Embryonic facial prominence (tissue), 1 donor: ENCODE data around the gene EP400.
"Not testable (repeated sequence)": the region's sequence is repeated elsewhere in the genome, so short reads cannot be mapped to it uniquely, and the experiment has no call there.

Experiments used
- DNase-seq: peaks from one replicate; pipeline ENCODE4 v3.0.0-alpha.2; 2016; ENCODE audit errors: extremely low spot score

Gene EP400

GRCh38 chr12:131948713-131949430 lies 870 bp upstream of the EP400 start:
- not testable (repeated sequence) for DNase-seq

DNA sequence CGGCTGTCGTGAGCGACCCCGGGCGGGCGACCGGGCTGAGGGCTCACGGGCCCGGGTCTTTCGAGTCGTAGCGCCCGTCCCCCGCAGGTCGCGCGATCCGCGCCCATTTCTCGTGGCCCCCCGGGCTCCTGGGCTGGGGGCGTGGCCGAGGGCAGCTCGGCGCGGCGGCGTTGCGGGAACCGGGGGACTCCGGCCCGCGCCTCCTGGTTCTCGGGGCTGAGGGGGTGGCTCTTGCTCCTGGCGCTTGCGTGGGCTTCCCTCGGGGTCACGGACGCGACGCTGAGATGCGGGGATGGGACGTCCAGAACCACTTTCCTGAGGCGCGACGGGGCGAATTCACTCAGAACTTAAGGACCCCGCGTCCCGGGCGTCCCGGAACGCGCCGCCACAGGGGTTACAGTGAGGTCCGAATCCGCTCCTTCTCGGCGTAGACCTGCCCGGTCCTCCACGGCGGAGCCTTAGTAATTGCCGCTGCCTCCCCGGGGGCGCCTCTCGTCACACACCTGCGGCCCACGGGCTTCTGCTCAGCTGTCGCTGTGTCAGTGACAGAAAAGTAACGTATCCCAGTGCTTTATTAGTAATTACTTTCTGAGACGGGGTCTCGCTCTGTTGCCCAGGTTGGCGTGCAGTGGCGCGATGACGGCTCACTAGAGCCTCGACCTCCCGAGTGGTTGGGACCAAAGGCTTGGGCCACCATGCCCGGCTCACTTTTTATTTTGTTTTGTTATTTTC lies 606 bp downstream of the EP400 start:
- DNase-seq: no peak

GRCh38 chr12:131953810-131954209 lies 4.1 kb downstream of the EP400 start:
- DNase-seq: not testable (repeated sequence)

DNA sequence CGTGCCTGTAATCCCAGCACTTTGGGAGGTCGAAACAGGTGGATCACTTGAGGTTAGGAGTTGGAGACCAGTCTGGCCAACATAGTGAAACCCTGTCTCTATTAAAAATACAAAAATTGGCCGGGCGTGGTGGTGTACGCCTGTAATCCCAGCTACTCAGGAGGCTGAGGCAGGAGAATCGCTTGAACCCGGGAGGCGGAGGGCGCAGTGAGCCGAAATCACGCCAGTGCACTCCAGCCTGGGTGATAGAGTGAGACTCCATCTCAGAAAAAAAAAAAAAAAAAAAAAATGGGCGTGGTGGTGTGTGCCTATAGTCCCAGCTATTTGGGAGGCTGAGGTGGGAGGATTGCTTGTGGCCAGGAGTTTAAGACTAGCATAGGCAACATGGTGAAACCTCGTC lies 4.7 kb downstream of the EP400 start:
- not testable (repeated sequence) for DNase-seq

GRCh38 chr12:131959116-131959515 lies 9.4 kb downstream of the EP400 start:
- no peak for DNase-seq

GRCh38 chr12:131959641-131960589 lies 10.2 kb downstream of the EP400 start:
- DNase-seq: no peak

GRCh38 chr12:131960590-131961325 lies 11.0 kb downstream of the EP400 start:
- not testable (repeated sequence) for DNase-seq

GRCh38 chr12:131961328-131961727 lies 11.6 kb downstream of the EP400 start:
- DNase-seq: not testable (repeated sequence)

DNA sequence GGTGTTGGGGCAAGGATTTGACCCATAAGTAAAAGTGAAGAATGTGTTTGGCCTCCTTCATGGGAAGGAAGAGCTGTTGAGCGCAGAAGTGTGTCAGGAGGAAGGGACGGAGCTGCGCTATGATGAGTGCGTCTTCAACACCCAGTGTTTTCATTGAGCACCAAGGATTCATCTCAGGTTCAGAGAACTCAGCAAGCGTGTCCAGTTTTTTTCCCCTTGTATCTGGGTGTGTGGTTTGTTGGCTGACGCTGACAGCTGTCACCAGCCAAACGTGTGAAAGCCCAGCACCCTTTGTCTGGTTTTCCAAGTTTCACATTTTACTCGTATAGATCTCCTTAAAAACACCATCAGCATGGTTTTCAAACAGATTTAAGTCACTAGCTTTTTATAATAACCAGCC lies 12.3 kb downstream of the EP400 start:
- no peak for DNase-seq

DNA sequence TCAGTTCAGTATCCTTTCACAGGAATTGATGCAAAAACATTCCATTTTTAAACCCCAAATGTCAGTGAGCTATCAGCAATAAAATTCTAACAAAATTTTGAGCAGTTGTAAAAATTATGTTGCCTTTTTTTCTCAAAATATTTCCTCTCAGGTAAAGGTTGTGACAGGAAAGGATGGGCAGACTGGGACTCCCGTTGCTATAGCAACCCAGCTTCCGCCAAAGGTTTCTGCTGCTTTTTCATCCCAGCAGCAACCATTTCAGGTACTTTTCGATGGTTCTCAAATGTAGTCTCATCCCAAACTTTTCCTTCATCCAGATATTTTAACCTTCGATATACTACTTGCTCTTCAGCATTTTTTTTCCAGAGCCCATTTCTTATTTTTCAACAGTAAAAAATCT lies 13.6 kb downstream of the EP400 start:
- no peak for DNase-seq

DNA sequence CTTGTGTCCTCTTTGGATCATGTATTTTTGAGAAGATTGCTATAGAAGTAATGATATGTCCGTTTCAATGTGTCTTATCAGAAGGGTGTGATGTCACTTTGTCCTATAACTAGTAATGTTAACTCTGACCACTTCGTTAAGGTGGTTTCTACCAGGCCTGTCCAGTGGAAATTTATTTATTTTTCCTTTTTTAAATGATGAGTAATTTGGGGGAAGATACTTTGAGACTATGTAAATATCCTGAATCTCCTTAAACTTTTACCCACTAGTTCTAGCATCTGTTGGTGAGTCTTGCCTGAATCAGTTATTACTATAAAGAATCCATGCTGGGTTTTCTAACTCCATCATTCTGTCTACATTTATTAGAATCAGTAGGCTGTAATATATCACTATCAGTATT lies 15.3 kb downstream of the EP400 start:
- no peak for DNase-seq

GRCh38 chr12:131971226-131971625 lies 21.5 kb downstream of the EP400 start:
- no peak for DNase-seq

DNA sequence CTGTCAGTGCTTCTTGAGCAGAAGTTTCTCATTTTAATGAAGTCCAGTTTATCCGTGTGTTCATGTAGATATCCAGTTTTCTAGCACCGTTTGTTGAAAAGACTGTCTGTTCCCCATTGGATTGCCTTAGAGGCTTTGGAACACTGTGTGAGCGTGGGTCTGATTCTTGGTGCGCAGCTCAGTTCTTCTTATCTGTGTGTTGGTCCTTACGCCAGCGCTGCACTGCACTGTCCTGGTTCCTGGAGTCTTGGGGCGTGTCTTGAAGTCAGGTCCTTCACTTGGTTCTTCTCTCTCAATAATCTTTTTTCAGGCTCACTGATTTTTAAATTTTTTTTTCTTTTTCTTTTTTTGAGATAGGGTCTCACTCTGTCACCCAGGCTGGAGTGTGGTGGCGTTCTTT lies 25.5 kb downstream of the EP400 start:
- DNase-seq: no peak

DNA sequence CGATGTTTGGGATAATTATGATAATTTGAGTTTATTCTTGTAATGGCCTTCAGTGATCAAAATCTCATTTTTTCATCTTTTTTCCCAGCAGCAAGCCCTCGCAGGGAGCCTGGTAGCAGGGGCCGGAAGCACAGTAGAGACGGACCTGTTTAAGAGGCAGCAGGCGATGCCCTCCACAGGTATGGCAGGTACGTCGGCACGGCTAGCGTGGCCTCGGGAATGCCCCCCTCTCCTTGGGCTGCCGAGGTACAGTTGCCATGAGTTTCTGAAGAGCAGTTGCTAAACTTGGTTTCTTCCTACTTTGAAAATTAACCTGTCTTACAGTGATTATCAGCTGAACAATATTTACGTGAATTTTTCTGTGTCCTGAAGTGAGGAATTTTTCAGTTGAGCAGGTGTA lies 29.9 kb downstream of the EP400 start:
- DNase-seq: no peak

DNA sequence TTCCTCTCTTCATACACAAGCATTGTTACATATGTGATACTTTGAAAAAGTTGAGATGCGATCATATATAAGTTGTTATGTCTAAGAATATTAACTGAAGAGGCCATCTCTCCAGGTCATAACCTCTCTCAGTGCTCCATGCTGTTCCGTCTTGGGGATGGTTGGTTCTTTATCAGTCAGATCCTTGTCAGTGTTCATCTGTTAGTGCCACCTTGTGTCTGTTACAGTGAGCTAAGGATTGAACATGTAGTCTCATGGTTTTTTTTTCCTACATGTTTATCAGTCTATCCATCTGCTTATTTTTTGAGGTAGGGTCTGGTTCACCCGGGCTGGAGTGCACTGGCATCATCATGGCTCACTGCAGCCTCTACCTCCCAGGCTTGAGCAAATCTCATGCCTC lies 30.5 kb downstream of the EP400 start:
- no peak for DNase-seq

- DNase-seq: no peak
Observed at GRCh38 chr12:131981388-131981787, 31.6 kb downstream of the EP400 start.

DNA sequence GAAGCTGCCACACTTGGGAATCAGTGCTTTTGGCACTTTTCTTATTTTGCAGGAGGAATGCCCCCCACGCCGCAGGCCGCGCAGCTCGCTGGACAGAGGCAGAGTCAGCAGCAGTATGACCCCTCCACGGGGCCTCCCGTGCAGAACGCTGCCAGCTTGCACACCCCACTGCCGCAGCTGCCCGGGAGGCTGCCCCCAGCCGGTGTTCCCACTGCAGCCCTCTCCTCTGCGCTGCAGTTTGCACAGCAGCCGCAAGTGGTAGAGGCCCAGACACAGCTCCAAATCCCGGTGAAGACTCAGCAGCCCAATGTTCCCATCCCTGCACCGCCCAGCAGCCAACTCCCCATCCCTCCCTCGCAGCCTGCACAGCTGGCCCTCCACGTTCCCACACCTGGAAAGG lies 32.3 kb downstream of the EP400 start:
- no peak for DNase-seq

DNA sequence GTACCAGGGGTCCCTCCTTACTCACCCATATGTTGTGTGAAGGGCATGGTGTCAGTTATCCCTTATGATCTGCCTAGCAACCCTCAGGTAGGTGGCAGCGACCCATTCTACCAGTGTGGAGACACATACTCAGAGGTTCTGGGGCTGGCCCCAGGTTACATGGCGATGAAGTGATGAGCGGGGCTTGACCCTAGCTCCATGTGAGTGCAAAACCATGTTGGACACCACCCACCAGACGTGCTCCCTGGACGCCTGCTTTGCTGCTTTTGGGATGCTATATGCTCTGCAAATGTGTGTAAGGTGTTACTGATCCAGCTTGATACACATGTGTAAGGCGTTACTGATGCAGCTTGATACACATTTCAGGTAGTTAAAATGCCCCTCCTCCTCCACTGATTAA lies 33.3 kb downstream of the EP400 start:
- no peak for DNase-seq

DNA sequence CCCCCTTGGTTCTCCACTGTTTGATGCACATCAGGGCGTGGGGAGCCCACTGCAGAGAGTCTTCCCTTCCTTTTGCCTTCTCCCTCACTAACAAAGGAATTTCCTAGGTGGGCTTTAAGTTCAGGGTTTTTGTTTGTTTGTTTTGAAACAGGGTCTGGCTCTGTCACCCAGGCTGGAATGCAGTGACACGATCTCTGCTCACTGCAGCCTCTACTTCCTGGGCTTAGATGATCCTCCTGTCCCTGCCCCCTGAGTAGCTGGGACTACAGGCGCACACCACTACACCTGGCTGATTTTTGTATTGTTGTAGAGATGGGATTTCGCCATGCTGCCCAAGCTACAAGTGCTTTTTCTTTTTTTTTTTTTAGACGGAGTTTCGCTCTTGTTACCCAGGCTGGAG lies 33.8 kb downstream of the EP400 start:
- DNase-seq: no peak

- no peak for DNase-seq
Observed at GRCh38 chr12:131984334-131984733, 34.6 kb downstream of the EP400 start.

GRCh38 chr12:131985510-131985875 lies 35.8 kb downstream of the EP400 start:
- DNase-seq: not testable (repeated sequence)

- DNase-seq: no peak
Observed at GRCh38 chr12:131986361-131986760, 36.6 kb downstream of the EP400 start.
